CD4-positive, alpha-beta memory T cell (primary cell): ENCODE results near the gene TYR. TPM values are rescaled to one million over a fixed set of nuclear protein-coding genes. Genes with fewer than 3 reads are reported as not detected.
"Not testable (repeated sequence)": the region's sequence is repeated elsewhere in the genome, so short reads cannot be mapped to it uniquely, and the experiment has no call there.

ENCODE experiments used
- CTCF ChIA-PET: fragments of 350-600 bp; sonication (Branson Sonifier 250); formaldehyde crosslinking; loops from one replicate; lab custom pipeline; 2021; ENCODE audit warnings: inconsistent platforms; ENCODE audit not compliant: partially characterized antibody; lab: Charles Lee
- POLR2A ChIA-PET: fragments of 350-600 bp; sonication (Branson Sonifier 250); formaldehyde crosslinking; loops from one replicate; lab custom pipeline; 2021; ENCODE audit not compliant: partially characterized antibody; lab: Charles Lee
- DNase-seq, 5 donors: peaks; one replicate each; pipeline versions ENCODE4 v3.0.0 to v3.0.0-alpha.2; 2020 to 2022; ENCODE audit warnings: mixed read lengths in 1 of 5
- H3K27ac ChIP-seq: one replicate; pipeline ENCODE4 v1.7.0; 2013; ENCODE audit warnings: low read depth, low read length
- H3K27me3 ChIP-seq: 2 replicates; pipeline ENCODE4 v1.7.0; 2013; ENCODE audit warnings: mild to moderate bottlenecking, low read length, moderate library complexity; ENCODE audit not compliant: insufficient read depth
- H3K36me3 ChIP-seq: 2 replicates; pipeline ENCODE4 v1.7.0; 2013; ENCODE audit warnings: mild to moderate bottlenecking, low read length, moderate library complexity; ENCODE audit not compliant: insufficient read depth
- H3K4me1 ChIP-seq: 2 replicates; pipeline ENCODE4 v1.7.0; 2013; ENCODE audit warnings: mild to moderate bottlenecking, low read length, moderate library complexity; ENCODE audit not compliant: insufficient read depth
- H3K4me3 ChIP-seq, 2 donors: one replicate each; pipeline ENCODE4 v1.7.0; 2013; ENCODE audit warnings: low read length in 2 of 2, mild to moderate bottlenecking in 1 of 2
- H3K9me3 ChIP-seq, 2 donors: one replicate each; pipeline ENCODE4 v1.7.0; 2013; ENCODE audit warnings: low read length in 2 of 2, control low read depth in 1 of 2; ENCODE audit not compliant: control insufficient read depth in 1 of 2
- H3K27ac Mint-ChIP-seq, 7 donors: one replicate each; pipeline ENCODE4 v1.8.0; 2020 to 2021; ENCODE audit warnings: mixed read lengths in 7 of 7, mild to moderate bottlenecking in 6 of 7, inconsistent platforms in 3 of 7, moderate library complexity in 3 of 7
- H3K27me3 Mint-ChIP-seq, 2 donors: one replicate each; pipeline ENCODE4 v1.8.0; 2020 to 2021; ENCODE audit warnings: mixed read lengths in 2 of 2
- H3K36me3 Mint-ChIP-seq, 2 donors: one replicate each; pipeline ENCODE4 v1.8.0; 2020 to 2021; ENCODE audit warnings: mixed read lengths in 2 of 2, inconsistent platforms in 1 of 2, mild to moderate bottlenecking in 1 of 2
- H3K4me1 Mint-ChIP-seq, 4 donors: one replicate each; pipeline ENCODE4 v1.8.0; 2020 to 2021; ENCODE audit warnings: mixed read lengths in 4 of 4, mild to moderate bottlenecking in 1 of 4
- H3K4me3 Mint-ChIP-seq, 8 donors: one replicate each; pipeline ENCODE4 v1.8.0; 2020 to 2021; ENCODE audit warnings: mixed read lengths in 8 of 8, mild to moderate bottlenecking in 7 of 8, moderate library complexity in 6 of 8, inconsistent platforms in 3 of 8
- H3K9me3 Mint-ChIP-seq, 8 donors: one replicate each; pipeline ENCODE4 v1.8.0; 2020 to 2021; ENCODE audit warnings: mixed read lengths in 8 of 8, mild to moderate bottlenecking in 5 of 8, inconsistent platforms in 3 of 8, moderate library complexity in 1 of 8
- intact Hi-C: fragments of 100-400 bp; cut with micrococcal nuclease; formaldehyde crosslinking; loops from one replicate; pipeline ENCODE4 v1.15.1; 2023
- polyA plus RNA-seq, 2 donors: library from polyadenylated mRNA; unstranded; fragments of 300-500 nt; fragmentation: Illumina TruSeq; gene quantifications; one replicate each; pipeline ENCODE4 v1.2.3, GENCODE V29; 2021
- total RNA-seq, 2 experiments: library from RNA; stranded (reverse); gene quantifications; one replicate each; pipeline ENCODE4 v1.2.3, GENCODE V29; 2021

Gene TYR
- total and polyA plus RNA-seq, 4 experiments from 2014 or later: not detected

GRCh38 chr11:89321401-89321800 lies 143.7 kb downstream of the TYR start:
- H3K4me1 ChIP-seq: no peaks in the 10 kb centered on the region
- intact Hi-C loops: no loop called here
- H3K27me3 ChIP-seq: no peaks in the 10 kb centered on the region
- CTCF ChIA-PET: no interaction called here
- Mint-ChIP-seq H3K9me3 (peaks cover 0 to 7% (median 3%) of the 10 kb centered on the region in 8 donors), H3K27me3 (no peaks in the 10 kb centered on the region), H3K36me3 (no peaks in the 10 kb centered on the region), H3K27ac (no peak overlapping the region), H3K4me3 (no peak overlapping the region), H3K4me1 (no peaks in the 10 kb centered on the region)
- H3K27ac ChIP-seq: no peak overlapping the region
- H3K9me3 ChIP-seq: no peaks in the 10 kb centered on the region
- H3K36me3 ChIP-seq: no peaks in the 10 kb centered on the region
- DNase-seq: no peak
- POLR2A ChIA-PET: no interaction called here
- H3K4me3 ChIP-seq: no peak overlapping the region

- Mint-ChIP-seq H3K27ac (no peak overlapping the region), H3K36me3 (no peaks in the 10 kb centered on the region), H3K9me3 (no peaks in the 10 kb centered on the region), H3K27me3 (no peaks in the 10 kb centered on the region), H3K4me1 (no peaks in the 10 kb centered on the region), H3K4me3 (no peak overlapping the region)
- ChIA-PET POLR2A (no interaction called here), CTCF (no interaction called here)
- H3K9me3 ChIP-seq: no peaks in the 10 kb centered on the region
- no peaks in the 10 kb centered on the region for H3K27me3 ChIP-seq
- H3K27ac ChIP-seq: no peak overlapping the region
- no peak for DNase-seq
- no peaks in the 10 kb centered on the region for H3K36me3 ChIP-seq
- intact Hi-C loops: no loop called here
- H3K4me3 ChIP-seq: no peak overlapping the region
- H3K4me1 ChIP-seq: no peaks in the 10 kb centered on the region
Measured at GRCh38 chr11:89327885-89328284, 150.2 kb downstream of the TYR start.

- H3K36me3 ChIP-seq, H3K36me3 Mint-ChIP-seq, H3K27me3 Mint-ChIP-seq, H3K4me3 ChIP-seq, POLR2A ChIA-PET, H3K9me3 Mint-ChIP-seq, H3K4me1 ChIP-seq, H3K27ac ChIP-seq, H3K27me3 ChIP-seq, H3K9me3 ChIP-seq, H3K4me1 Mint-ChIP-seq, H3K4me3 Mint-ChIP-seq, CTCF ChIA-PET, intact Hi-C loops, DNase-seq: not testable (repeated sequence)
- H3K27ac Mint-ChIP-seq: peak overlapping the region in 1 of 7 donors; percentile 22
Measured at GRCh38 chr11:89331940-89332339, 154.3 kb downstream of the TYR start.

- H3K4me3 Mint-ChIP-seq, intact Hi-C loops, H3K36me3 ChIP-seq, H3K27me3 ChIP-seq, H3K36me3 Mint-ChIP-seq, POLR2A ChIA-PET, H3K9me3 Mint-ChIP-seq, CTCF ChIA-PET, H3K27me3 Mint-ChIP-seq, H3K9me3 ChIP-seq, H3K4me1 Mint-ChIP-seq, H3K4me3 ChIP-seq, H3K27ac Mint-ChIP-seq, DNase-seq, H3K27ac ChIP-seq, H3K4me1 ChIP-seq: not testable (repeated sequence)
Measured at GRCh38 chr11:89333704-89334103, 156.0 kb downstream of the TYR start.

GRCh38 chr11:89337100-89337650 lies 159.5 kb downstream of the TYR start:
- H3K27ac ChIP-seq, H3K27me3 ChIP-seq, H3K4me1 ChIP-seq, H3K9me3 Mint-ChIP-seq, H3K4me3 Mint-ChIP-seq, POLR2A ChIA-PET, H3K27ac Mint-ChIP-seq, H3K9me3 ChIP-seq, intact Hi-C loops, H3K36me3 Mint-ChIP-seq, CTCF ChIA-PET, H3K27me3 Mint-ChIP-seq, H3K4me3 ChIP-seq, H3K4me1 Mint-ChIP-seq, H3K36me3 ChIP-seq, DNase-seq: not testable (repeated sequence)

- H3K4me1 Mint-ChIP-seq, CTCF ChIA-PET, H3K36me3 Mint-ChIP-seq, H3K9me3 ChIP-seq, H3K4me3 Mint-ChIP-seq, H3K4me1 ChIP-seq, H3K4me3 ChIP-seq, H3K27me3 Mint-ChIP-seq, H3K27ac Mint-ChIP-seq, H3K27ac ChIP-seq, intact Hi-C loops, H3K36me3 ChIP-seq, H3K9me3 Mint-ChIP-seq, H3K27me3 ChIP-seq, POLR2A ChIA-PET, DNase-seq: not testable (repeated sequence)
Measured at GRCh38 chr11:89338073-89338472, 160.4 kb downstream of the TYR start.

- H3K27ac ChIP-seq: not testable (repeated sequence)
Measured at GRCh38 chr11:89340450-89340849, 162.8 kb downstream of the TYR start.

More at GRCh38 chr11:89340450-89340849, 162.8 kb downstream of the TYR start:
- H3K36me3 ChIP-seq, H3K27me3 Mint-ChIP-seq, H3K4me3 Mint-ChIP-seq, CTCF ChIA-PET, H3K4me1 Mint-ChIP-seq, POLR2A ChIA-PET, H3K4me1 ChIP-seq, intact Hi-C loops, H3K27me3 ChIP-seq, H3K36me3 Mint-ChIP-seq, H3K27ac Mint-ChIP-seq, DNase-seq, H3K9me3 ChIP-seq, H3K4me3 ChIP-seq, H3K9me3 Mint-ChIP-seq: not testable (repeated sequence)
